Activated CD8-positive, alpha-beta memory T cell treated with anti-CD3 and anti-CD28 coated beads, Interleukin-2, amount 50 U/mL, for 1 hour (primary cell): Measurements from ENCODE around the gene KIF9.
"Not testable (repeated sequence)": the region's sequence is repeated elsewhere in the genome, so short reads cannot be mapped to it uniquely, and the experiment has no call there.

Experiments used
- DNase-seq: peaks from one replicate; pipeline ENCODE4 v3.0.0-alpha.2; 2020; ENCODE audit errors: extremely low read depth

Gene KIF9

GRCh38 chr3:47181685-47182084 lies 100.9 kb downstream of the KIF9 start:
- DNase-seq: not testable (repeated sequence)

- not testable (repeated sequence) for DNase-seq
Measured at GRCh38 chr3:47180011-47180410, 102.6 kb downstream of the KIF9 start.
